Right cardiac atrium (tissue), 5 donors: ENCODE data around the gene ZNF575. TPM values are rescaled to one million over a fixed set of nuclear protein-coding genes. Genes with fewer than 3 reads are reported as not detected.
"Not testable (repeated sequence)": the region's sequence is repeated elsewhere in the genome, so short reads cannot be mapped to it uniquely, and the experiment has no call there.

Experiments
- ATAC-seq, 2 donors: fragments of 200-7000 bp; cut with Tn5 transposase; one replicate each; pipeline versions ENCODE4 v1.8.0 to v1.9.1; 2020; ENCODE audit warnings: moderate library complexity in 2 of 2, mild to moderate bottlenecking in 1 of 2
- DNase-seq, 3 donors: peaks; one replicate each; pipeline ENCODE4 v3.0.0-alpha.2; 2020
- H3K27ac ChIP-seq: one replicate; pipeline ENCODE4 v1.5.1; 2013; ENCODE audit warnings: mild to moderate bottlenecking, low read length, control low read depth, moderate library complexity
- H3K27me3 ChIP-seq: one replicate; pipeline ENCODE4 v1.6.1; 2013; ENCODE audit not compliant: control insufficient read depth, insufficient read depth
- H3K4me1 ChIP-seq: one replicate; pipeline ENCODE4 v1.6.1; 2013; ENCODE audit warnings: low read length; ENCODE audit not compliant: control insufficient read depth, insufficient read depth
- H3K4me3 ChIP-seq: one replicate; pipeline ENCODE4 v1.5.1; 2013; ENCODE audit warnings: low read length, control low read depth
- H3K9me3 ChIP-seq: one replicate; pipeline ENCODE4 v1.6.1; 2013; ENCODE audit warnings: low read length; ENCODE audit not compliant: control insufficient read depth
- WGBS: extraction: QIAGEN DNeasy Blood & Tissue Kit; methylation state at CpG from one replicate; pipeline ENCODE4 v1.1.7; 2013; 5-methylcytosine and 5-hydroxymethylcytosine counted together
- intact Hi-C, 4 donors: fragments of 100-400 bp; cut with DNase I; formaldehyde crosslinking; loops; one replicate each; pipeline versions ENCODE4 v1.11.0 to v1.14.0; 2022 to 2023
- polyA plus RNA-seq: library from polyadenylated mRNA; stranded (reverse); fragments of 200-250 nt; gene quantifications from one replicate; pipeline ENCODE4 v1.2.3, GENCODE V29; 2013
- total RNA-seq, 4 donors: library from RNA; stranded (reverse); fragmentation: NEBNext Ultra II Directional; extraction: Animal tissue kit (Norgen Biotek cat#: 25700); gene quantifications; one replicate each; pipeline ENCODE4 v1.2.1, GENCODE V29; 2021
- donor health status: healthy with polysubstance abuse.
- donor health status: DM: no; HTN: yes; CAD: no.
- donor health status: DM: no; HTN: no; CAD: no.
- donor health status: DM: no; HTN: yes; CAD: no; lungs with severe emphysema.
- donor health status: DM: yes; HTN: yes; CAD: no.

ZNF575 gene
- total and polyA plus RNA-seq, 5 donors, result 0.97 to 3.2 (median 2.4) TPM

GRCh38 chr19:43510713-43511112 is 22.3 kb upstream of the ZNF575 start:
- 98% methylated on average over 9 of the region's 9 CpGs for WGBS
- H3K27ac ChIP-seq, result no peak overlapping the region
- DNase-seq (no peak), ATAC-seq (no peak)
- H3K27me3 ChIP-seq, result no peaks in the 10 kb centered on the region
- no peaks in the 10 kb centered on the region for H3K9me3 ChIP-seq
- H3K4me1 ChIP-seq, result no peaks in the 10 kb centered on the region
- no peak overlapping the region for H3K4me3 ChIP-seq
- intact Hi-C loops, result no loop called here

GRCh38 chr19:43511324-43511723 is 21.7 kb upstream of the ZNF575 start:
- ATAC-seq (no peak), DNase-seq (peak in 1 of 3 donors; percentile 7)
- H3K27ac ChIP-seq, result no peak overlapping the region
- intact Hi-C loops, result no loop called here
- H3K27me3 ChIP-seq, result no peaks in the 10 kb centered on the region
- no peaks in the 10 kb centered on the region for H3K9me3 ChIP-seq
- H3K4me3 ChIP-seq, result no peak overlapping the region
- no peaks in the 10 kb centered on the region for H3K4me1 ChIP-seq
- 94% methylated on average over 5 of the region's 5 CpGs for WGBS

GRCh38 chr19:43512399-43512798 is 20.6 kb upstream of the ZNF575 start:
- DNase-seq, H3K9me3 ChIP-seq, H3K27me3 ChIP-seq, H3K27ac ChIP-seq, ATAC-seq, H3K4me1 ChIP-seq, H3K4me3 ChIP-seq, intact Hi-C loops: not testable (repeated sequence)

- Histone ChIP-seq H3K4me3 (no peak overlapping the region), H3K4me1 (no peaks in the 10 kb centered on the region), H3K27ac (no peak overlapping the region), H3K9me3 (no peaks in the 10 kb centered on the region), H3K27me3 (no peaks in the 10 kb centered on the region)
- intact Hi-C loops, result loop anchor here in 2 of 4 donors (2.0 to 5.0 kb wide), 2 partner anchors 71 kb away; no protein-coding TSS in a partner anchor
- 83% methylated on average over 4 of the region's 4 CpGs for WGBS
- DNase-seq, result no peak
- ATAC-seq, result no peak
These were observed 14.9 kb upstream of the ZNF575 start for GRCh38 chr19:43518051-43518450.

GRCh38 chr19:43519436-43520088 is 13.4 kb upstream of the ZNF575 start:
- intact Hi-C loops, result loop anchor here (1.0 to 5.0 kb wide), 3 partner anchors 72 to 73 kb away; no protein-coding TSS in a partner anchor
- peak; percentile 72 to 87 (median 87) for DNase-seq
- 50% methylated on average over 10 of the region's 10 CpGs for WGBS
- peak; percentile 59 to 65 for ATAC-seq
- Histone ChIP-seq H3K9me3 (no peaks in the 10 kb centered on the region), H3K4me1 (no peaks in the 10 kb centered on the region), H3K27me3 (no peaks in the 10 kb centered on the region), H3K4me3 (no peak overlapping the region), H3K27ac (no peak overlapping the region)

GRCh38 chr19:43522929-43523328 is 10.1 kb upstream of the ZNF575 start:
- no peak overlapping the region for H3K4me3 ChIP-seq
- DNase-seq, result no peak
- no peaks in the 10 kb centered on the region for H3K9me3 ChIP-seq
- H3K27me3 ChIP-seq, result no peaks in the 10 kb centered on the region
- intact Hi-C loops, result no loop called here
- WGBS, result 83% methylated on average over 5 of the region's 5 CpGs
- no peak for ATAC-seq
- H3K4me1 ChIP-seq, result no peaks in the 10 kb centered on the region
- no peak overlapping the region for H3K27ac ChIP-seq

GRCh38 chr19:43523696-43524095 is 9.3 kb upstream of the ZNF575 start:
- H3K4me1 ChIP-seq, H3K4me3 ChIP-seq, H3K27me3 ChIP-seq, H3K9me3 ChIP-seq, intact Hi-C loops, DNase-seq, ATAC-seq, H3K27ac ChIP-seq: not testable (repeated sequence)
- 97% methylated on average over 8 of the region's 8 CpGs for WGBS

- intact Hi-C loops, result no loop called here
- DNase-seq, result peak; percentile 42 to 81 (median 58)
- ATAC-seq, result peak; percentile 60 to 69
- Histone ChIP-seq H3K4me1 (no peaks in the 10 kb centered on the region), H3K27ac (peak overlapping the region; percentile 48), H3K9me3 (no peaks in the 10 kb centered on the region), H3K27me3 (no peaks in the 10 kb centered on the region), H3K4me3 (peak overlapping the region; percentile 99)
- 23% methylated on average over 12 of the region's 12 CpGs for WGBS
These were observed 7.8 kb upstream of the ZNF575 start for GRCh38 chr19:43524922-43525835.

- Histone ChIP-seq H3K4me3 (peak overlapping the region; percentile 99), H3K4me1 (no peaks in the 10 kb centered on the region), H3K9me3 (no peaks in the 10 kb centered on the region), H3K27me3 (no peaks in the 10 kb centered on the region), H3K27ac (peak overlapping the region; percentile 43)
- DNase-seq (peak; percentile 28 to 69 (median 66)), ATAC-seq (peak; percentile 34 to 42)
- intact Hi-C loops, result no loop called here
- 4% methylated on average over 26 of the region's 26 CpGs for WGBS
These were observed 6.9 kb upstream of the ZNF575 start for GRCh38 chr19:43525836-43526771.
